ENCODE data around the gene EIF2D. TPM values are rescaled to one million over a fixed set of nuclear protein-coding genes. Genes with fewer than 3 reads are reported as not detected.

Gene EIF2D
- polyA plus RNA-seq, 2 of the 4 experiments (the other 2 are of a cell fraction): 31.8 to 63.2 TPM

- TF ChIP-seq FOXS1 (CRISPR knock-in tag; IDR thresholded peaks at IDR 0.05) (no peak), CHD4 (IDR thresholded peaks at IDR 0.05; ENCODE audit: borderline replicate concordance) (no peak), CHD2 (IDR thresholded peaks at IDR 0.05; ENCODE audit: low read length, partially characterized antibody) (no peak)
- FAIRE-seq (no peak), DNase-seq (ENCODE audit: low read depth in 1 of 2, low spot score in 1 of 2) (no peak), ATAC-seq (no peak)
- ChIA-PET CTCF (interaction anchor here (1.3 to 19.9 kb wide), 5 partner anchors 9 to 69 kb away, joined by 5 to 452 read pairs (median 17); partner anchors contain the start of gene DYRK3), POLR2A (interaction anchor here (1.2 kb wide), 1 partner anchor 21 kb away, joined by 3 read pairs; the partner anchor contains the start of gene DYRK3)
- Histone ChIP-seq H3K4me3 (no peak overlapping the region), H3K9me3 (no peaks in the 10 kb centered on the region), H3K4me2 (no peak overlapping the region), H3K27ac (no peak overlapping the region), H3K4me1 (0 out of 3 replicates have a peak, but pooled peaks cover 2% of the 10 kb centered on the region)
- WGBS (ENCODE audit: missing lambda C conversion rate): 66% methylated on average over 3 of the region's 3 CpGs
Observed at GRCh38 chr1:206656936-206657335, 44.7 kb upstream of the EIF2D start.

GRCh38 chr1:206655471-206655882 lies 43.2 kb upstream of the EIF2D start:
- WGBS (ENCODE audit: missing lambda C conversion rate): 70% methylated on average over 4 of the region's 4 CpGs
- no peak overlapping the region for H3K4me3 ChIP-seq
- ATAC-seq (no peak), DNase-seq (ENCODE audit: low read depth in 1 of 2, low spot score in 1 of 2) (no peak), FAIRE-seq (no peak)
- no peak overlapping the region for H3K27ac ChIP-seq
- H3K9me3 ChIP-seq: no peaks in the 10 kb centered on the region
- no peak overlapping the region for H3K4me2 ChIP-seq
- ChIA-PET CTCF (interaction anchor here (1.0 to 19.9 kb wide), 5 partner anchors 11 to 72 kb away, joined by 3 to 452 read pairs (median 4); partner anchors contain the start of gene DYRK3), POLR2A (interaction anchor here (1.3 kb wide), 1 partner anchor 20 kb away, joined by 4 read pairs; the partner anchor contains the start of gene DYRK3)
- H3K4me1 ChIP-seq: 0 out of 3 replicates have a peak, but pooled peaks cover 2% of the 10 kb centered on the region
- TF ChIP-seq BCL3 (IDR thresholded peaks at IDR 0.05) (no peak), NPAS2 (CRISPR knock-in tag; IDR thresholded peaks at IDR 0.05; ENCODE audit: borderline replicate concordance) (no peak)

GRCh38 chr1:206654828-206655227 lies 42.6 kb upstream of the EIF2D start:
- H3K4me1 ChIP-seq: 0 out of 3 replicates have a peak, but pooled peaks cover 2% of the 10 kb centered on the region
- DNase-seq (ENCODE audit: low read depth in 1 of 2, low spot score in 1 of 2): no peak
- ATAC-seq: no peak
- no peak overlapping the region for H3K4me3 ChIP-seq
- CTCF ChIA-PET: interaction anchor here (1.0 to 19.9 kb wide), 4 partner anchors 12 to 71 kb away, joined by 3 to 452 read pairs (median 36); partner anchors contain the start of gene DYRK3
- no peak overlapping the region for H3K4me2 ChIP-seq
- WGBS (ENCODE audit: missing lambda C conversion rate): 81% methylated on average over 2 of the region's 2 CpGs
- POLR2A ChIA-PET: no interaction called here
- TF ChIP-seq FOSB (CRISPR knock-in tag; IDR thresholded peaks at IDR 0.05): no peak
- no peak for TF ChIP-seq CBX2 (IDR thresholded peaks at IDR 0.05; ENCODE audit: borderline replicate concordance, low read depth)
- no peak for TF ChIP-seq HOXB13 (CRISPR knock-in tag; IDR thresholded peaks at IDR 0.05; ENCODE audit: low read depth)
- no peaks in the 10 kb centered on the region for H3K9me3 ChIP-seq
- FAIRE-seq: no peak
- no peak overlapping the region for H3K27ac ChIP-seq

GRCh38 chr1:206653715-206654459 lies 41.6 kb upstream of the EIF2D start:
- TF ChIP-seq E2F6 (IDR thresholded peaks at IDR 0.05; ENCODE audit: borderline replicate concordance, low read depth) (no peak), SMC3 (IDR thresholded peaks at IDR 0.05) (no peak), NPAS2 (CRISPR knock-in tag; IDR thresholded peaks at IDR 0.05; ENCODE audit: borderline replicate concordance) (no peak), HOXB5 (CRISPR knock-in tag; IDR thresholded peaks at IDR 0.05) (no peak), KDM5A (IDR thresholded peaks at IDR 0.05) (no peak), CHD2 (IDR thresholded peaks at IDR 0.05; ENCODE audit: low read length, partially characterized antibody) (no peak), HEYL (CRISPR knock-in tag; IDR thresholded peaks at IDR 0.05) (no peak), MAZ (IDR thresholded peaks at IDR 0.05; ENCODE audit: borderline replicate concordance, low read depth, low read length) (no peak), POLR2A (IDR thresholded peaks at IDR 0.05; ENCODE audit: low read length) (no peak), SREBF2 (IDR thresholded peaks at IDR 0.05) (no peak), CBX2 (IDR thresholded peaks at IDR 0.05; ENCODE audit: borderline replicate concordance, low read depth) (no peak), TFCP2L1 (CRISPR knock-in tag; IDR thresholded peaks at IDR 0.05) (no peak)
- POLR2A ChIA-PET: no interaction called here
- FAIRE-seq (no peak), DNase-seq (ENCODE audit: low read depth in 1 of 2, low spot score in 1 of 2) (no peak), ATAC-seq (no peak)
- H3K4me2 ChIP-seq: no peak overlapping the region
- 95% methylated on average over 7 of the region's 7 CpGs for WGBS (ENCODE audit: missing lambda C conversion rate)
- no peak overlapping the region for H3K4me3 ChIP-seq
- no peaks in the 10 kb centered on the region for H3K4me1 ChIP-seq
- H3K27ac ChIP-seq: no peak overlapping the region
- CTCF ChIA-PET: interaction anchor here (0.6 to 19.9 kb wide), 7 partner anchors 9 to 177 kb away, joined by 3 to 452 read pairs (median 4); partner anchors contain the start of genes DYRK3 and EIF2D
- H3K9me3 ChIP-seq: no peaks in the 10 kb centered on the region
